C1 segment of cervical spinal cord (tissue), 14 donors: ENCODE data around the gene FSTL5.

Source experiments
- DNase-seq, 14 donors: peaks; one replicate each; lab custom pipeline; 2025; lab: John Stamatoyannopoulos, UW

The FSTL5 gene

DNA sequence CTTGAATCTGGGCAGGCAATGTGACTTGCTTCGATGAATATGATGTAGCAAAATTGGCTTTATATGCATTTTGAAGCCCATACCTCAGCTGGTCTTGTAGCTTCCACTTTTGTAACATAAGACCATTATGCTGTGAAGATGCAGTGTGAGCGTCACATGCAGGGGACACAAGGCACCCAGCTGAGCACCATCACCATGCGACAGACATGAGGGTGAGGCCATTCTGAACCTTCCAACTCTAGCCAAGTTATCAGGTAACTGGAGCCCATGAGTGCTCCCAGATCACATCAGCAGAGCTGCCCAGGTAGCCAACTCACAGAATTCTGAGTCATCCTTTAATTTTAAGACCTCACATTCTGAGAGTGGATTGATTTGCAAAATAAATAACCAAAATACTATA lies 705.9 kb downstream of the FSTL5 start:
- no peak for DNase-seq

DNA sequence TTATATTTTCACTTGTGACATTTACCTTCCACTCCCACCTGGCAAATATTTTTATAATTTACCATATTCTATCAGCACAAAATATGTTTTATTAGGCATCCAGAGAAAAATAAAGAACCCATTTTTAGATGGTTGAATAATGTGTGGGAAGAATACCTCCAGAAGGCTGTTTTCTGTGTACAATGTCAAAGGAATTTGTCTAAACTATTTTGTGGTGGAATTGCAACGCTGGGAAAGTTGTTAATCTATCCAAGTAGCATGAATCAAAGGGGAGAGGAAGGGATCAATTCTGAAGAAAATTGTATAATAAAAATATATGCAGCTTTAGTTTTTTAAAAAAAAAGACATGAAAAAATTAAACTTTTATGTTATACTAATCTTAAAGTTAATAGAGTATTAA lies 706.5 kb downstream of the FSTL5 start:
- DNase-seq = no peak

DNA sequence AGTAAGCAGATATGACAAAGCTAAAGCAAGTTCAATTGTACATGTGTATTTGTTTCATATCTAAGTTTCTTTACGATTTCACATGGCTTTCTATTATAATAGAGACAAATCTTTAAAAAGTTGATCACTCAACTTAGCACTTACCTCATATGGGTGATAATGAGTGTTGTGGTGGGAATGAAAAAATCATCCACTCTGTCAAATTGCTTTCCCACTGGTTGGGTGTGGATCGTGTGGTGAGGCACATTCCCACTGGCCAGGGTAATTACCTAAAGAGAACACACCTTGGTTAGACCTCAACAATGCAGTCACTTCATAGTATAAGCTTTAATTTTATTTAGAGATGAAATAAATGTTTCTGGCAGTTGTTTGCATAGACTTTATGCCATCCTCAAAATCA lies 708.9 kb downstream of the FSTL5 start:
- no peak for DNase-seq

DNA sequence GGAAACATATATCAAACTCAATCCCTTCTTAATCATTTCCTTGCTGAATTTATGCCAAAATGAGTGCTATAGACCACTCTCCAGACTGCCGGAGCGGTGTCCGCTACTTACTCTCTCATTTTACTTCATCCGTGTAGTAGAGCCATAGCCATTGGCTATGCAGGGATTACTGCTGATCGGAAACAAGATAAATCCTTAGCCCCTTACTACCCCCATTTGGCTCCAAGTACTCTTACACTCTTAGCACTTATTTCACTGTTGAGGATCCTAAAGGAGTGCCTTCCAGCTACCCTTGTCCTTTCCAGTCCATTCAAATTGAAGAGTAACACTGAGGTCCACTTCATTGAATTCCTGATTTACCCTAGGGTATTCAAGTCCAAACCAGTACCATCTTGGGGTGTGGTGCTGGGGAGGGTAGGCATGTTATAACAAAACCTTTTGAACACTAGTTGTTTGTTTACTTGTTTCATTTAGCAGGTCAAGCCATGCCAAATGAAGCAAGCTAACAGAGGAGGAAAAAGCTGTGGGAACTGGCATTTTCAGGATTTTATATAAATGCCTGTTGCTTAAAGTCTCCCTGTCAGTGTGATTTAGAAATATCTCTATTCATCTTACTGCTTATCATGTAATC lies 715.1 kb downstream of the FSTL5 start:
- no peak for DNase-seq

DNA sequence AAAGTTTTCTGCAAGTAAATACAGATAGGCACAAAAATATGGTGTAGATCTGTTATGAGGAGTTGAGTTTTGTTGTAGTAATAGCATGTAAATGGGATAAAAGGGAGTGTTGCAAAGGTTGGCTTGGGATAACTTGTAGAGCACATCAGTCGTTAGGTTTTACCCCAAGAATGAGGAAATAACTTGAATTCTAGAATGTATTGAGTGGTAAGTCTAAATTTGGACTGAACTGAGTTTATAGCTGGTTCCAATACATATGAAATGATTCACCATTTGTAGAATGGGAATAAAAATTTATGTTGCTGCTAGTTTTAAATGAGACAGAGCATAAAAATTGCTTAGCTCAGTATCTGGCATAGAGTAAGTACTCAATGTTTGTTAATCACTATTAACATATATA lies 719.2 kb downstream of the FSTL5 start:
- no peak for DNase-seq

DNA sequence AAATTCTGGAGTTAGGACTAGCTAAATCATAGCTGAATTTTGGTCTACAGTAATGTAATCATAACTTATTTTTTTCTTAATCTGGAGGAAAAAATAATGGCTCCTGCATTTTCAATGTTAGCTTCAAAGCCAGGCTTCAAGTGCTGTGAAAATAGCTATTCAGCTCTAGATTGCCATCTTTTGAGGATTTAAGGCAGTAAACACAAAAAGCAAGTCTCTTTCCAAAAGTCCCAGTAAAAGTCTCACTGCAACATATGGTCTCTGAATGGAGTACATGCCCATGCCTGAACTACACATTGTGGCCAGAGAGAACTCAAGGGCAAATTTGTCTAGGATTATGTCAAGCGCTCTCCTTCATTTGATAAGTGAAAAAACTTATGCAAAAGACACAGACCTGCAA lies 720.9 kb downstream of the FSTL5 start:
- peak in 1 of 14 donors; percentile 17 for DNase-seq

DNA sequence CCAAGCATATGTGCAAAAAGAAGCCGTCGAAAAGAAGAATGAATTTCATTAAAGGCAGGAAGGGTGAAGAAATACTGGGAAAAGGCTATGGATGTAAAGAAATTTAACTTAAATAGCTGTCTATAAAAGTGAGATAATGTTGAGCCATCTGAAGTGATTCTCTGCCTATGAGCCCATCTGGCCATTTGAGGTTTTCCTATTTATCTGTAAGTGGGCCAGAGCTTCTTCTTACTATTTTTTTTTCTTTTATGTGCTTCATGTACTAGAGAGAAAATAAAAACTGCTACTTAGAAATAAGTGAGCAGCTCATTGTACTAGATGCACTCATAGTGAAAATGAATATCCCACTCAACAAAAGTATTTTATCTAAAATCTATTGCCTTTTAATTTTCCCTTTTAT lies 725.7 kb downstream of the FSTL5 start:
- DNase-seq = peak in 1 of 14 donors; percentile 23

DNA sequence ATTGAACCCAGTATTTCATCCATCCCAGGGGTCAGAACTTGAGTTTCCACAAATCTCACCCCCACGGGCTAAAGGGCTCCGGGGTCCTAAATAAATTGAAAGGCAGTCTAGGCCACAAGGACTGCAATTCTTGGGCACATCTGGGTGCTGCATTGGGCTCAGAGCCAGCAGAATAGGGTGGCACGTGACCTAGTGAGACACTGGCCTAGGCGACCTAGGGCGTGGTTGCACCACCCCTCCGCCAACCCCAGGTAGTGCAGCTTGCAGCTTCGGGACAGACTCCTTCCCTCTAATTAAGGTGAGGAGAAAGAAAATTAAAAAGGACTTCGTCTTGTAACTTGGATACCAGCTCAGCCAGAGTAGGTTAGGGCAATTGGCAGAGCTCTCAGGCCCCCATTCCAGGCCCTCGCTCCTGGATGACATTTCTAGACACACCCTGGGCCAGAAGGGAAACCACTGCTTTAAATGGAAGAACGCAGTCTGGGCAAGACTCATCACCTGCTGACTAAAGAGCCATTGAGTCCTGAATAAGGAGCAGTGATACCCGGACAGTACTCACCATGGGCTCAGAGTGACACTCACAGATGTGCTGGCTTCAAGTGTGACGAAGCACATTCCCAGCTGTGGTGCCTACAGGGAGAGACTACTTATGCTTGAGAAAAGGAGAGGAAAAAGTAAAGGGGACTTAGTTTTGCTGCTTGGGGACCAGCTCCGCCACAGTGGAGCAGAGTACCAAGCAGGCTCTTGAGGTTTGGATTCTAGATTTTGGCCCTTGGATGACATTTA lies 735.4 kb downstream of the FSTL5 start:
- no peak for DNase-seq

DNA sequence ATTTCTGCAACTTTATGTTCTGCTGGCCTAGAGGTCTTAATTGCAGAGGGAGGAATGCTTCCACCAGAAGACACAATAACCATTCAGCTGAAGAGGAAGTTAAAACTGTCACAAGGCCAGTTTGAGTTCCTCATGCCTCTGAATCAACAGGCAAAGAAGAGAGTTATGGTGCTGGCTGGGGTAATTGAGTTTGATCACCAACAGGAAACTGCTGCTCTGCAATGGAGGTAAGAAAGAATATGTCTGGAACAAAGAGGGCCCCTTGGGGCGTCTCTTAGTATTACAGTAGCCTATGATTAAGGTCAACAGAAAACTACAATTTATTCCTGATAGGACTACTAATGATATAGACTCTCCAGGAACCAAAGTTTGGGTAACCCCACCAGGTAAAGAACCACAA lies 744.0 kb downstream of the FSTL5 start:
- DNase-seq = no peak

DNA sequence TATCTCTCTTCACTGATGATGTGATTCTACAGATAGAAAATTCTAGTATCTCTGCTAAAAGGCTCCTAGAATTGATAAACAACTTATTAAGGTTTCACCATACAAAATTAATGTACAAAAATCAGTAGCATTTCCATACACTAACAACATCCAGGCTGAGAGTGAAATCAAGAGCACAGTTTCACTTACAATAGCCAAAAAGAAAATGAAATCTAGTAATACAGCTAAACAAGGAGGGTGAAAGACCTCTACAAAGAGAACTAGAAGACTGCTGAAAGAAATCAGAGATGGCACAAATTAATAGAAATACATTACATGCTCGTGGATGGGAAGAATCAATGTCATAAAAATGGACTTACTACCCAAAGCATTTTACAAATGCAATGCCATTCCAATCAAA lies 751.9 kb downstream of the FSTL5 start:
- DNase-seq = no peak

DNA sequence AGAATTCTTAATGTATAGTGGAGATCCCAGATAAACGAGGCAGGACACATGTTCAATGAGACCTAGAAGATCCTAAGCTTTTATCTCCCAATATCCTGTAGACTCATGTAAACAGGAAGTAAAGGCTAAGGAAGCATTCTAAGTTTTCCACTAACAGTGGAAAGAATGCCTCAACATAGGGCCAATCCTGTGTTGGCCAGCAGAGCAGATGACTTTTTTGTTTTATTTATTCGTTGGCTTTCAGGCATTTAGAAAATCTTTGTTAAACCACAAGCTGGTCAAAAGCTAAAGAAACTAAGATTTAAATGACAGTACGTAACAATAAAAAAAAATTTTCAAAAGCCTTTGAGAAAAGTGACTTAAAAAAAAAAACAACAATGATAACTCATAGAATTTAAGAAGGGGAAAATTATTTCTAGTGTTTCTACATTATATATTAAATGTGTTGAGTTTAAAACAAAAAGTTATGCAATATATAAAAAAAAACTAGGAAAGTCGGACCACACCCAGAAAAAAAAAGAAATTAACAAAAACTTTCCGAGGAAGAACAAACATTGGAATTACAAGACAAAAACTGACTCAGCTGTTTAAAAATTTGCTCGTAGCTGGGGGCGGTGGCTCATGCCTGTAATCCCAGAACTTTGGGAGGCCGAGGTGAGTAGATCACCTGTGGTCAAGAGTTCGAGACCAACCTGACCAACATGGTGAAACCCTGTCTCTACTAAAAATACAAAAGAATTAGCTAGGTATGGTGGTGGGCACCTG lies 759.3 kb downstream of the FSTL5 start:
- no peak for DNase-seq

DNA sequence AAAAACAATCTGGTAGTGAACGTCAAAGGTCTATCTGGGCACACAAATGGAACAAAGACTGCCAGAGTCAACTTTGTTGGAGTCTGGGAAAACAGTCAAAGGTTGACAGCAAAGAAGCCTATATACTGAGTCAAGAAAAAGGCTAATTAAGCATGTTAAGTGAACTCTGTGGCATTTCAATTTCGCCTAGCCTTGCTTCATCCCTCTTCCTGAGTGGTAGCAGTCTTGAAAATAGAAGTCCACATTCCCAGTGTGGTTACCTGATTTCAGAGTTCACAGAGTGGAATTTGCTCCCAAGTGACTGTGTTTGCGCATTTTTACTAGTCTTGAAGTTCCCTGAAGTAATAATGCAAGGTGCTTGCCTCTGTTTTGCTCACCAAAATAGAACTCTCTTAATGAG lies 760.0 kb downstream of the FSTL5 start:
- DNase-seq = no peak

DNA sequence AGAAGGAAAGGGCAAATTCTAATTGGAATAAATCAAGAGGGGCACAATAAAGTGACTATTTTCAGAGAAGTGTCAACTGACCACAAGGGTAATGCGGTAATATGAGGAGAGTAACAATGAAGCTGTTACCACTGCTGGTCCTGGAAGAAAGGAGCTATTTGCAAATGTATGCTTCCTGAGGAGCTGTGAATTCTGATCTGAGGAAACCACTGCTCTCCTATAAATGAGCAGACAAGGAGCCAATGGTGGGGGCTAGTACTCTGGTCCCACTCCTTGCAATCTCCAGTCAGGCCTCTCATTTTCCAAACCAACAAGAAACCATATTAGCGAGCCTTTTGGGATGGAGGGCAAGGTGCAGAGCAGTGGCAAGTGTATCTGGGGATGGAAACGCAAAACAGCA lies 770.2 kb downstream of the FSTL5 start:
- DNase-seq = no peak

DNA sequence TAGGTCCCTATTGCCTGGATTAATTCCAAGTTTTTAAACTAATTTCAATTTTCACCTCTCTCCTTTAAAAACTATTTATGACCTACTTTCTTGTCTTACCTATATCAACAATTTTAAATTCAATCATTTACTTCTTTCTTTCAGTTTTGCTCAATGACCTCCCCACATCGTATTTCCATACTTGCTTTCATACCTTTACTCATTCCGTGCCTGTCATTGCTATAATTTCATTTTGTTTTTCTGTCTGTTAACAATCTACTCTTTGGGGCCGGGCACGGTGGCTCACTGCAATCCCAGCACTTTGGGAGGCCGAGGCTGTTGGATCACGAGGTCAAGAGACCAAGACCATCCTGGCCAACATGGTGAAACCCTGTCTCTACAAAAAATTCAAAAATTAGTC lies 781.1 kb downstream of the FSTL5 start:
- no peak for DNase-seq

DNA sequence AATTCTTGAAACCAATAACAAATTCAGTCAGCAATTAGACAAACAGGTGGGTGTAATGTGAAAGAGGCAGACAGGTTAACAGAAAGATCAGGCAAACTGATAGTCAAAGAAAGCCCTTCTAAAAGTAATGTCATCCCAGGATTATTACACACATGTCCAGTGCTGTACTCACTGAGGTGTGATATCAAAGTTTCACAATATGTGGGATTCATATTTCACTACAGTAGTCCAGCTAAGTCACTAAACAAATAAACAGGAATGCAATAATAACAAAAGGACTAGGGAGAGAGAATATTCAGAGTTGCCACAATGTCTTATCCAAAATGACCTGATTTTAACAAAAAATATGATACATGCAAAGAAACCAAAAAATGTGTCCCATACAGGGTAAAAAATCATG lies 787.5 kb downstream of the FSTL5 start:
- DNase-seq = no peak

DNA sequence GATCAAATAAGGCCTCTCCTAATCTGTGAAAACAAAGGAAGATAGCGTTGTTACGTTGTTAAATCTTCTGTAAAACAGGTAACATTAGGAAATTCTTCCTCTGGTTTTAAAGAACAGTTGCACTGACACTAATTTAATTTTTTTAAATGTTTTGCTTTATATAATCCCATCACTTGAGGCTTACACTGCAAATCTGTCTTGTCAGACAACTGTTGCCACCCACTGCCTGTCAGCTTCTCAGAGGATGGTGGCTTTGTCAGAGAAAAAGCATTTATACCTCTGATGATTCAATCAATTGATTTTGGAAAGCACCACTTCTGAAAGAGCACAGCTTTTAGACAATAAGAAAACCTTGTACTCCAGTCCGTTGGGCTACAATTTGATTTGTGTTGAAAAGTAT lies 799.1 kb downstream of the FSTL5 start:
- no peak for DNase-seq

DNA sequence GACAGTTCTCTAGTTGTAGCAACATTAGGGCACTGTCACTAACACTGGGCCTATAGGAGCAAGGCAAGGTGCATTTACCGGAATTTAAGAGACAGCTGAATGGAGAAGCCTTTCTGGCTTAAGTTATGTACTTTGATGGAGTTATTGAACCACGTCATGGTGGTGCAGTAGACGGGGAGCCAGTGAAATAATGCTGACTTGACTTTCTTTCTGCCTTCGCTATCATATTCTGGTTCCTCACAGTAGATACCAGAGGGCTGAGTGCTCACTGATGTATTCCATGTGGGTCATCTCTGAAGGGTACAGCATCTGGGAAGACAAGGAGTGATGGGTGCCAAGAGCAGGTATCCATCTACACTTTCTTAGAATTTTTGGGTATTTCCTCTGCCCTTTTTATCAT lies 802.8 kb downstream of the FSTL5 start:
- no peak for DNase-seq

DNA sequence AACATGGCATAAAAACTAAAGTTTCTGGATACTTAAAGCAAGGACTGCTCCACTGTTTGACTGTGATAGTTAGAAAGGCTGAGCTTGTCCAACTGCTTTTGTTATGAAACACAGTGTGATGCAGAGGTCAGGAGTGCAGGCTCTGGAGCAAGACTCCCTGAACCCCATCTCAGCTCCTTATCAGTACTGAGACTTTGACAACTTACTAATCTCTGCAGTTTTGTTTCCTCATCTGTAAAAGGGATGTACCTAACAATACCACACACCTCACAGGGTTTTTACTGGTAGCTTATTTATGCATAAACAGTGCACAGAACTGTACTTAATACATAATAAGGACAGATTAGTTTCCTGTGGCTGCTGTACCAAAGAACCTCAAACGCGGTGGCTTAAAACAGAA lies 804.3 kb downstream of the FSTL5 start:
- no peak for DNase-seq

DNA sequence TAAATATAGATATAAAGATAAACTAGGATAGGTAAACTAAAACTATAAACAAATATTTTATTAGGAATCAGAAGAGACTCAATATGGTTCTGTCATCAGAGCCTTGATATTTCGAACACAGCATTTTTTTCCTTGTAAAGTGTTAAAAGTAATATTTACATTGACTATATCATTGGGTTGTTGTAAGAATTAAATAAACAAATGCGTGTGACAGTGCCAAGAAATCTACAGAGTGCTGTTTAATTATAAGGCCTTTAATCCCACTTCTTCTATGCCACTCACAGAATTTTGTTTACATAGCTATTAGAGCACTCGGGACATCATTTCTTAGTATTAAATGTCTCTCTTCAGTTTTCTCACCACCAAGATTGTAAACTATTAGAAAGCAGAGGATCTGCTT lies 807.4 kb downstream of the FSTL5 start:
- no peak for DNase-seq

DNA sequence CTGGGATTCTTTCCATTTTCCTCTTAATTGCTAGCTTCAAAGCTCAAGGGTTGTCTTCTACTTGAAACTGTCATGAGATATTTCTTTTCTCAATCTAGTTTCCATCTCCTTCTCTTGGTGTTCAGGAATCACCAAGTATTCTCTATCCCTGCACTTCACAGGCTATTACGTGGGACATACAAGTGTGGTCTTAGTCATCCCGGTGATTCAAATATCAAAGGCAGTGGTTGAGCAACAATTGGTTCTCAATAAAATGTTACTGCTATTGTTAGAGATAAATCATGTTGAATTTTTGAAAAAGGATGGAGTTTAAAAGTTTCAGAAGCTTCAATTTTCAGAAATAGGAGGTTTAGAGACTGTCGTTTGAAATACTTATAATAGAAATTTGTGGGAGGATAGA lies 812.9 kb downstream of the FSTL5 start:
- DNase-seq = no peak

DNA sequence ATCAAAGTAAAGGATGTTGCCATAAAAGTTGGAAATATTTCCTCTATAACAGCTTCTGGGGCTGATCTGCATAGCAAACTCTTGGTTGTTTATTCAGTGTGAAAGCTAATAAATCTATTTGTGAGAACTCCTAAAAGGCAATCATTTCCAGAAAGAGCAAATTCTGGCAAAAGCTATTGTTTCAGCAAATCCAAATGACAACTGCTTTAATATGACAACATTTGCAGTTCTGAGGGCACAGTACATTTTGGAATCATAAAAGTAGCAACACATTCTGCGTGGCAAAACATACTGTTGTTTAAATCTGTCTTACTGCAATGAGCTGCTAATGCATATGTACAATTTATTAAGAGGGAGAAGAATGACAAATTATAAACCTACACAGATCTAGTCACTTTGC lies 818.1 kb downstream of the FSTL5 start:
- DNase-seq = no peak

DNA sequence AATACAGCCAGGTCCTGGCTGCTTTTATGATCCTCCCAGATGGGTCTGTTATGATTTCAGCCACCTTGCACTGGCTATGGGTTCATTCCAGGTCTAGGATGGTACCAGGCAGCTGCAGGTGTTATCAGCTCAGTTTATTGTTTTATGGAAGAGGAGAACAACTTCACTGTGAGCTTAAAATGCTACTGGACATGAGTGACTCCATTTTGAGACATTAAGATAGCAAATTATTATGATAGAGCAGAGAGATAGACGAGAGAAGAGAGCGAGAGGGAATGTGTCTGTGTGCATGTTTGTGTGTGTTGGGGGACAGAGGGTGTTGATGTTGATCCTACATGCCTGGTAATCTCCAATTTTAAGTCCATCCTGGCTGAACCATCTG lies 820.2 kb downstream of the FSTL5 start:
- no peak for DNase-seq
